ENCODE data around the gene C5orf22.
"Not testable (repeated sequence)": the region's sequence is repeated elsewhere in the genome, so short reads cannot be mapped to it uniquely, and the experiment has no call there.

The C5orf22 gene

DNA sequence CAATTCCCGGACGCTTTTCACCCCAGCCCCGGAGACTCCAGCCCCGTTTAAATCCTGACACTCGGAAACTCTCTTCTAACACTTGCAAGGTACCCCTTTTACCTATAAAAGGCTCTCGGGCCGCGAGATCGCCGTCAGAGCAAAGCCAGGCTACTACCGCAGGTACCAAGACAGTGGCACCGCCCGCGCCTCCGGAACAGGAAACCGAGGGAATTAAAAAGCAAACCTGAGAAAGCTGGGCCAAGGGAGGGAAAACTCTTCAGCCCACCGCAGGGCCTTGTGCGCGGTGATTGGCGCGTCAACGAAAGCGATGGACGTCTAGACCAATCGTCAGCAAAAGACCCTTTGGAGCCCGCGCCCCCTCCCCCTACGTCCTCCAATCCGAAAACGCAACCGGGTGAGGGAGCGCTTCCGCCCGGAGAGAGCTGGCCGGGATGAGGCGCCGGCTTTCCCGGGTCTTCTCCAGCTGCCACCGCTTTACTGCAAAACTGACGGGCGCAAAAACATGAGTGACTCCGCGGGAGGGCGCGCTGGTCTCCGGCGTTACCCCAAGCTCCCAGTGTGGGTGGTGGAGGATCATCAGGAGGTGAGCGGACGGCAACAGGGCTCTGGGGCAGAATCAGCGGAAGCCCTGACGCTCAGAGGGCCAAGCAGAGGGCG lies at the start of gene C5orf22, which contains the start of gene DROSHA:
C5orf22 (plus strand) TSS at position 414 of the 660 bp plus-strand sequence; CDS start at position 506, 92 bp downstream.
DROSHA (minus strand) TSS at position 206 of the 660 bp plus-strand sequence. CDS start 3,034 bp downstream, outside the sequence.
- DNase-seq = peak; percentile 96

GRCh38 chr5:31485376-31486207 lies 46.5 kb upstream of the C5orf22 start:
- no peak for DNase-seq

DNA sequence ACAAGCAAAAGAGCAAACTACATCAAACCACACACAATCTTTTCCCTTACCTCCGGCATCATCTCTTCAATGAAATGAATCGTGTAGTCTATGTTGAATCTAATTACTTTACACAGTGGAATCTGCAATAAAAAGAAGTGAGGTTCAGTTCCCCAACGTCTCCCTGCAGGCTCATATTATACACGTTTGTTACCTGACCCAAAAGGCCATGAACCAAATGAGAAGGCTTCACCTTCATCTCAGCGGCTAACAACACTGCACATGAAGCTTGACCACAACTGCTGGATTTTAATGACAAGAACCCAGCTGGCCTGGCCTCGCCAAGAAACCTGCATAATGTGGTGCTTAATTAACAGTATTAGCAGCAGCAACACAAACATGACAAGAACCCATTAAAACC lies 45.7 kb upstream of the C5orf22 start:
- no peak for DNase-seq

GRCh38 chr5:31487506-31487905 lies 44.6 kb upstream of the C5orf22 start:
- DNase-seq = no peak

DNA sequence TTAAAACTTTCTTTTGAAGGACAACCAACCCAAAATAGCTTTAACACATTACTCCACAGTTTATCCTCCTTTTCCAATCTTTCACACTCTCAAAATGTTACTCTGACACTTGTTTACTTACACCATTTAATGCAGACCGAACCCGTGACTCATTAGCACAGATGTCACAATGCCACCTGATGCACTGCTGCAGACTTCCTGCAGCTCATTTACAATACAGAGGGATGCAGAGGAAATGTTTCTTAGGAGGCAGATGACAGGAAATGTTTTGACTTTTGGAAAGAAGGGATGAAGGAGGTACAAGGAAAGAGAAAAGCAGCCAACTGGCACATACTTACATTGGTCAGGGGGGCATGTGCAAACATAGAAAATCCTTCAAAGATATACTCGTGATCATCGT lies 39.2 kb upstream of the C5orf22 start:
- DNase-seq = no peak

DNA sequence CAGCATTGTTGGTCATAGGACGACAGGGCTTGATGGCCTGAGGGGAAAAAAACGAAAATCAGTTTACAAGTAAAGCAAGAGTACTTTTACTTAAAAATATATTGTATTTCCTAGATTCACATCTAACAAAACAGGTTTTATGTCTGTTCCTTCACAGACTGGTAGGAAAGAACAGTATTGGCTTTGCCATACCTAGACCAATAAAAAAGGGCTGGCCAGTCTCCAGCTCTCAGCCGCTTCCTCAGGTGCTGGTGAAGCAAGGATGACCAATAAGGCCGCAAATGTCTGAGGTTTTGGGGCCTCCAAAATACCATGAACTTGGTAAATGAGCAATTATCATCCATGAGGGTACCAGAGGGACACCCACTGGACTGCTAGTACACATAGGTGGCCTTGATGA lies 36.8 kb upstream of the C5orf22 start:
- no peak for DNase-seq

GRCh38 chr5:31496301-31496700 lies 35.8 kb upstream of the C5orf22 start:
- DNase-seq = no peak

- no peak for DNase-seq
Measured at GRCh38 chr5:31496891-31497290, 35.2 kb upstream of the C5orf22 start.

- DNase-seq = no peak
Measured at GRCh38 chr5:31500256-31500655, 31.8 kb upstream of the C5orf22 start.

GRCh38 chr5:31502506-31502905 lies 29.6 kb upstream of the C5orf22 start:
- no peak for DNase-seq

DNA sequence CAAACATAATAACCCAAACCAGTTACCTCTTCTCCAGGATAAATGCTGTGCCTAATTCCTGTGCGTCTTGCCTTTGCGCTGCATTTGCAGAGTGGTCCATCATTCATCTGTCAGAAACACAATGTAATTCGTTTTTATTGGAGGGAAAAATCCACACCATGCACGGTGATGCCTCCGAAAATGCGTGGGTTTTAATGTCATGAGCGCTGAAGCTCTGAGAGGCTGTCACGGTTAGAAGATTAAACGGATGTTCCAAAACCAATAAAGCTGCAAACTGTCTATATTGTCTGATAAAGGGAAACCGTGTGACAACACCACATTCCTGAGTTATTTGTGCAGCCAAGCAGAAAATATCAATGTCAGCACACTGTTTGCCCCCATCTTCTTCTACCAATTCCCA lies 27.6 kb upstream of the C5orf22 start:
- DNase-seq = no peak

- no peak for DNase-seq
Measured at GRCh38 chr5:31511305-31511704, 20.8 kb upstream of the C5orf22 start.

- no peak for DNase-seq
Measured at GRCh38 chr5:31516802-31517201, 15.3 kb upstream of the C5orf22 start.

GRCh38 chr5:31523041-31523440 lies 9.1 kb upstream of the C5orf22 start:
- no peak for DNase-seq

GRCh38 chr5:31530541-31531265 lies 1.4 kb upstream of the C5orf22 start:
- peak; percentile 24 for DNase-seq

DNA sequence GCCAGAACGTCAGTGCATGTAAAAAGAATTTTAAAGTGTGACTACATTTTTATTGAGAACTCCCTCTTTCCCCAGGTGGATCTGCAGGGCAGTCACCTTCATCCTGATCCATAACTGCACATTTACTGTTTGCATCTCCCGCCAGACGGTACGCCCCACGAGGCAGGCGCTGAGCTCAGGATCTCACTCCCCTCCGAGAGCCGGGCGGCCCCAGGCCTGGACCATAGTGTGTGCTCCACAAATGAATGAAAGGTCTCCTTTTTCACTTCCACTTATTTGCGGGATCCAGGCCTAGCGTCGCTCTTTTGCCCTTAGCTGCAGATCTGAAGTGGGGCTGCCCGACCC lies 586 bp upstream of the C5orf22 start:
- DNase-seq = peak; percentile 11

- no peak for DNase-seq
Measured at GRCh38 chr5:31534527-31535046, 2.5 kb downstream of the C5orf22 start.

- no peak for DNase-seq
Measured at GRCh38 chr5:31536873-31537272, 4.8 kb downstream of the C5orf22 start.

DNA sequence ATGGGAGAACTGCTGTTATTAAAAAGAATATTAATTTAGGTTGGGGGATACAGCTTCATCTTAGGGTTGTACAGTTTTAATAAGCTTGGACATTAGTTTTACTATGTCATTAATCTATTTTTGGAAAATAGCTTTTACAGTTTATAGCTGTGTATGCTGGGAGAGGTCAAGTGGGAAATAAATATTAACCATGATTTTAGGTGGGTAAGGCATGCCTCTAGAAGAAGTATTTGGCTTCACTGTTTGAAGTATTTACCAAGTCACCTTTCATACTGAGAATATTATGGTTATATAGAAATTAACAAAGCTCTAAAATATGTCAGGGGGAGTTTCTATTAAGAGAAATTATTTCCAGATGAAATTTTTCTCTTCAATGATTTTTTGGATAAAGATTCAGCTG lies 5.2 kb downstream of the C5orf22 start:
- no peak for DNase-seq

GRCh38 chr5:31537851-31538250 lies 5.8 kb downstream of the C5orf22 start:
- DNase-seq = no peak

GRCh38 chr5:31549114-31549513 lies 17.0 kb downstream of the C5orf22 start:
- DNase-seq = not testable (repeated sequence)

DNA sequence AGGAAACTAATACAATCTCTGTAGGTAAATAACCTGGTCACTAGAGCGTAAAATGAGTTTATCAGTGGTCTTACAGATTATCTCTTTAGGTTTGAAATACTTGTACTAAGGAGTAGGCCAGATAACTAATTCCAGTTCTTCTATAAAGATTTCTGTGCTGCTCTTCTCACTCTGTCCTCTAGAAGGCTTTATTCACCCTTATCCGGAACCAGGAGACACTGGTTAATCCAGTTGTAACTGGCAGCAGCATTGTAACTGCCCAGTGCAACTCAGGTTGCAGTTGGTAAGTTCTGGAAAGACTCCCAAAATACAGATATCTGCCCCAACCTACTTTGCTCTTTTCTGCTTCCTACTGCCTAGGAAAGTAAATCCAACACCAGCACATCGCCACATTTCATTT lies 19.8 kb downstream of the C5orf22 start:
- no peak for DNase-seq

- no peak for DNase-seq
Measured at GRCh38 chr5:31553863-31554262, 21.8 kb downstream of the C5orf22 start.
